H1 (cell line): Measurements from ENCODE around the gene VAMP3. TPM values are rescaled to one million over a fixed set of nuclear protein-coding genes. Genes with fewer than 3 reads are reported as not detected.

ENCODE experiments used
- BRCA1 ChIP-seq: IDR thresholded peaks from 2 replicates; pipeline ENCODE4 v1.6.1; 2012; ENCODE audit warnings: low read depth, low read length, improper control_type of control experiment
- CEBPB ChIP-seq: IDR thresholded peaks from 2 replicates; pipeline ENCODE4 v1.6.1; 2012; ENCODE audit warnings: low read depth, low read length
- MAX ChIP-seq: IDR thresholded peaks from 2 replicates; pipeline ENCODE4 v1.6.1; 2012; ENCODE audit warnings: inconsistent platforms
- RNF2 ChIP-seq: fragments of 200-900, 300-1000 bp; sonication (generic); IDR thresholded peaks from 2 replicates; pipeline ENCODE4 v1.7.1; 2016; ENCODE audit warnings: borderline replicate concordance, low read depth, mild to moderate bottlenecking, antibody characterized with exemption, low read length; ENCODE audit not compliant: poor library complexity, severe bottlenecking; ENCODE audit errors: missing control alignments
- SP4 ChIP-seq: IDR thresholded peaks from 2 replicates; pipeline ENCODE4 v1.6.1; 2012; ENCODE audit warnings: low read length, inconsistent platforms
- polyA plus RNA-seq, 7 experiments: library from polyadenylated mRNA; depleted of rRNA in 3 of 7; stranded (reverse) in 5 of 7; unstranded in 2 of 7; fragments of >200 nt in 5 of 7; fragments of 200-250 nt in 2 of 7; gene quantifications; 1 replicate in 5 of 7; 2 replicates in 1 of 7; 4 replicates in 1 of 7; pipeline versions ENCODE4 v1.2.1 to v1.2.3, GENCODE V29; 2011 to 2013; ENCODE audit warnings: missing spikeins in 2 of 7, mixed read lengths in 2 of 7
- total RNA-seq: library from RNA; stranded (reverse); fragmentation: NEBNext Ultra II Directional; extraction: Animal tissue kit (Norgen Biotek cat#: 25700); gene quantifications from 2 replicates; pipeline ENCODE4 v1.2.1, GENCODE V29; 2021

VAMP3 gene
- total and polyA plus RNA-seq, 2 of the 8 experiments (the other 6 are each of a cell fraction or from before 2014, with no cell fraction given), result 27.9 to 36.7 TPM

GRCh38 chr1:7754234-7754633 lies 16.9 kb upstream of the VAMP3 start (continued):
- TF ChIP-seq RNF2 (no peak), BRCA1 (no peak), CEBPB (no peak), SP4 (no peak), MAX (no peak)
